Suprapubic skin (tissue), 3 donors: ENCODE measurements around the gene SYNDIG1.

Experiments used
- EP300 ChIP-seq: sonication (generic); formaldehyde crosslinking; IDR thresholded peaks from one replicate; pipeline ENCODE4 v1.6.1; 2017; ENCODE audit warnings: antibody characterized with exemption
- POLR2A ChIP-seq, 2 donors: fragments of 450-650 bp; IDR thresholded peaks; one replicate each; pipeline ENCODE4 v1.6.1; 2017; ENCODE audit warnings: antibody characterized with exemption in 2 of 2, mild to moderate bottlenecking in 2 of 2, moderate library complexity in 2 of 2
- TF ChIP-seq, protein P1 (sequence below), 2 donors: fragments of 200-600 bp in 1 of 2; fragments of 450-650 bp in 1 of 2; sonication (generic) in 1 of 2; IDR thresholded peaks; one replicate each; pipeline ENCODE4 v1.5.1; 2016 to 2019; ENCODE audit warnings: antibody characterized with exemption in 2 of 2, mild to moderate bottlenecking in 1 of 2, moderate library complexity in 1 of 2

DNA sequence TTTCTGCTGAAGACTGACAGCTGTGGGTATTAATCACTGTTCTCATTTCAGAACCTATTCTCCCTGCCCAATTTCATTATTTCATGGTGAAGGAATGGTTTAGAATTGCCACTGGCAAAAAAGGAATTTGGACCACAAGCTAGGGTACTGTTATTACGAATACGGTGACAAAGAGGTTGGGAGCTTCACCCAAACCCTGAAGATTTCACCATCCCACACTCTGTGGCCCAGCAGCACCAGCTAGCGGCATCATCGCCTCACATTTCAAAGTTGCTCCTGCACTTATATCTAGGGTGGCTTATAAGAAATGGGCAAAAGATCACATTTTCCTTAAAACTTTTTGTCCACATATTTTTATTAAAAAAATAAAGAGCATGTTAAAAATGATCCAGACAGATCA is 236.1 kb downstream of the SYNDIG1 start:
- TF ChIP-seq, protein P1, sequence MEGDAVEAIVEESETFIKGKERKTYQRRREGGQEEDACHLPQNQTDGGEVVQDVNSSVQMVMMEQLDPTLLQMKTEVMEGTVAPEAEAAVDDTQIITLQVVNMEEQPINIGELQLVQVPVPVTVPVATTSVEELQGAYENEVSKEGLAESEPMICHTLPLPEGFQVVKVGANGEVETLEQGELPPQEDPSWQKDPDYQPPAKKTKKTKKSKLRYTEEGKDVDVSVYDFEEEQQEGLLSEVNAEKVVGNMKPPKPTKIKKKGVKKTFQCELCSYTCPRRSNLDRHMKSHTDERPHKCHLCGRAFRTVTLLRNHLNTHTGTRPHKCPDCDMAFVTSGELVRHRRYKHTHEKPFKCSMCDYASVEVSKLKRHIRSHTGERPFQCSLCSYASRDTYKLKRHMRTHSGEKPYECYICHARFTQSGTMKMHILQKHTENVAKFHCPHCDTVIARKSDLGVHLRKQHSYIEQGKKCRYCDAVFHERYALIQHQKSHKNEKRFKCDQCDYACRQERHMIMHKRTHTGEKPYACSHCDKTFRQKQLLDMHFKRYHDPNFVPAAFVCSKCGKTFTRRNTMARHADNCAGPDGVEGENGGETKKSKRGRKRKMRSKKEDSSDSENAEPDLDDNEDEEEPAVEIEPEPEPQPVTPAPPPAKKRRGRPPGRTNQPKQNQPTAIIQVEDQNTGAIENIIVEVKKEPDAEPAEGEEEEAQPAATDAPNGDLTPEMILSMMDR (IDR thresholded peaks at IDR 0.05), result no peak
- TF ChIP-seq POLR2A (IDR thresholded peaks at IDR 0.05) (no peak), EP300 (no peak)
